SIG-M5 treated with dmso at 0.1 percent for 504 hours (cell line): ENCODE results near the gene RPL13.

Source experiments
- DNase-seq: peaks from one replicate; lab custom pipeline; 2025; ENCODE audit not compliant: unreplicated experiment; lab: John Stamatoyannopoulos, UW

Gene RPL13

DNA sequence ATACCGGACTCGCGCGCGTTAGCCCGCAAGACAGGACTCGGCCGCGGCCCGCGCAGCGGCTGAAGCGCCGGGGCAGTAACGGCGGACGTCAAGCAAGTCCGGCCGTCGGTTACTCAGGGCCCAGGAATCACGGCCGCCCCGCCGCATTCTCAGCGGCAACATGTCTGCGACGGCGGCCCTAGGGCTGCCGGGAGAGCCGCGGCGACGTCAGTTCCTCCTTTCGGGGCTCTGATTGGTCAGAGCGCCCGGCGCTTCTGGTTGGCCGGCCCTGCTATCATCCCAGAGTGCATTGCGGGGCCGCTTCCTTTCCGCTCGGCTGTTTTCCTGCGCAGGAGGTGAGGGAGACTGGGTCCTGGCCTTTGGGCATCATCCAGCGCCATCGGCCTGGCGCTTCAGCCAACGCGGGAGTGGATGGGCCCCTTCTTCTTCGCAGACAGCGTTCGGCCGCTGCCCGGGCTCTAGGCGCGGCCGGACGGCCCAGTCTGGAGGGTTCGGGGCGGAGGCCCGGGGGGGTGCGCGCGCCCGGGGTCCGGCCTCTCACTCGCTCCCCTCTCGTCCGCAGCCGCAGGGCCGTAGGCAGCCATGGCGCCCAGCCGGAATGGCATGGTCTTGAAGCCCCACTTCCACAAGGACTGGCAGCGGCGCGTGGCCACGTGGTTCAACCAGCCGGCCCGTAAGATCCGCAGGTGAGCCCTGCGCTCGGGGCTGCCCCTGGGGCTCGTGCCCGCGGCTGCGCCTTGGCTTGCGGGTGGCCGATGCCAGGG lies at the start of gene RPL13:
Gene RPL13 (plus strand): TSS at position 305 of the 764 bp plus-strand sequence. CDS start 278 bp downstream, at position 583.
- peak; percentile 92 for DNase-seq

DNA sequence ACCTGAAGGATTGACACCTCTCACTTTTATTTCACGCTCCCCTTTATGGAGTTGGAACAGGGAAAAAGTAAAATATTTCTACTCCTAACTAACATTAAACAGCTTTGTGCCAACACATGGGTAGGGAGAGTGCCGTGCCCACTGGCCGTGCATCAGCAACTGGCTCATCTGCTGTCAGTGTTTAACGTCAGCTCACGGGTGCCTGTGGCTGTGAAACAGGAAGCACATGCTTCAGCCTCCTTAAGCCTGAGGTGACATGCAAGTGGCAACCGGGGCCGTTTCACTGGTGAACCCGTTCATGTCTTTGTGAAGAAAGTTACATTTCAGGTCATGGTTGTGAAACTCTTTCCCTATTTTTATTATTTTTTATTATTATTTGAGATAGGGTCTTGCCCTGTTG lies 49.1 kb upstream of the RPL13 start:
- DNase-seq: no peak

DNA sequence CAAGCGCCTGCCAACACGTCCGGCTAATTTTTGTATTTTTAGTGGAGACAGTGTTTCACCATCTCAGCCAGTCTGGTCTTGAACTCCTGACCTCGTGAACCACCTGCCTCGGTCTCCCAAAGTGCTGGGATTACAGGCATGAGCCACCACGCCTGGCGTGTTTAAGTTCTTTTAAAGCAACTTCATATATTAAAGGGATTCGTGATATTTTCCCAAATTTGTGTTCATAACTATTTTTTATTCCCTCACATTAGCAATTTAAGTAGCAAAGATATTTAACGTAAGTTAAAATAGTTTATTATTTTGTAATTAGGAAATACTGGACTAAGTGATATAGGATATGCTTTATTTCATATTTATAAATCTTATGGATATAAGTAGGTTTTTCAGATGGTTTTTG lies 48.0 kb upstream of the RPL13 start:
- DNase-seq: no peak

DNA sequence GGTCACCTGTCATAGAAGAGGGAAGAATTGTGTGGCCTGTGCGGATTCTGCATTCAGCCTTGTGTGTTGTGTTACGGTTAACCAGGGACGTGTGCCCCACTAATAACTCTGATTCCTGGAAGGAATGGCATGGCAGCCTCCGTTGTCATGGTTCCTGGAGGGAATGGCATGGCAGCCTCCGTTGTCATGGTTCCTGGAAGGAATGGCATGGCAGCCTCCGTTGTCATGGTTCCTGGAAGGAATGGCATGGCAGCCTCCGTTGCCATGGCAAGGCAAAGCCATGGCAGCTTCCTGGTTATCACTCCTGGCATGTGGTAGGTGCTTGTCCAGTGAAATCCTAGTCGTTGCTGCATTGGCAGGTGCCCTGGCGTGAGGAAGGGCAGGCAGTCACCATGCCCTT lies 43.4 kb upstream of the RPL13 start:
- no peak for DNase-seq

DNA sequence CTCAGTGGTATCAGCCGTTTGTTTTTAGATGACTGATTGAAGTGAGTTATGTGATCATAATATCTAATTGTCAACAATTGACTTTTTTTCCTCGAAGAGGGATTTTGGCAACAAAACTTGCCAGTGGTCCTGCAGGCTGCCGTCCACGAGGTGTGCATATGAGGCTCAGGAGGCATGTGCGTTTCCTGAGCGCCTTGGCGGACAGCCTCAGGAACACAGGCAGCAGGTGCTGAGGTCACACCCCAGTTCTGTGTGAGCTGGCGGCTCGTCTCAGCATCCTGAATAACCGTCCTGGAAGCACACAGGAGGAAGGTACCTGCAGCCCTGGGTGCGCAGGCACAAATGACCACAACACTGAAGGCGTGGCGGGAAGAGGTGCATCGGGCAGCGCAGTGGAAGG lies 40.6 kb upstream of the RPL13 start:
- DNase-seq: no peak

DNA sequence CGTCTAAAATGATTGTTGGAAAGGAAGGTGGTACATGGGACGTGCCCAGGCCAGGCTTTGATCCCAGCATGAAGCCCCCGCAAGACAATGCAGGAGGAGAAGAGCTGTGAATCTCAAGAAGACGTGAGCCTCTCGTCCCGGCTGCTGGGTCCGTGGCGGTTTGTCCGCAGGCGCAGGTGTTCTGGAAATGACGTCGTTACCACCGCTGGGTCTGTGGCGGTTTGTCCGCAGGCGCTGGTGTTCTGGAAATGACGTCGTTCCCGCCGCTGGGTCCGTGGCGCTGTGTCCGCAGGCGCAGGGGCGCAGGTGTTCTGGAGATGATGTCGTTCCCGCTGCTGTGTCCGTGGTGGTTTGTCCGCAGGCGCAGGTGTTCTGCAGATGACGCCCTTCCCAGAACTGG lies 38.2 kb upstream of the RPL13 start:
- DNase-seq: no peak

DNA sequence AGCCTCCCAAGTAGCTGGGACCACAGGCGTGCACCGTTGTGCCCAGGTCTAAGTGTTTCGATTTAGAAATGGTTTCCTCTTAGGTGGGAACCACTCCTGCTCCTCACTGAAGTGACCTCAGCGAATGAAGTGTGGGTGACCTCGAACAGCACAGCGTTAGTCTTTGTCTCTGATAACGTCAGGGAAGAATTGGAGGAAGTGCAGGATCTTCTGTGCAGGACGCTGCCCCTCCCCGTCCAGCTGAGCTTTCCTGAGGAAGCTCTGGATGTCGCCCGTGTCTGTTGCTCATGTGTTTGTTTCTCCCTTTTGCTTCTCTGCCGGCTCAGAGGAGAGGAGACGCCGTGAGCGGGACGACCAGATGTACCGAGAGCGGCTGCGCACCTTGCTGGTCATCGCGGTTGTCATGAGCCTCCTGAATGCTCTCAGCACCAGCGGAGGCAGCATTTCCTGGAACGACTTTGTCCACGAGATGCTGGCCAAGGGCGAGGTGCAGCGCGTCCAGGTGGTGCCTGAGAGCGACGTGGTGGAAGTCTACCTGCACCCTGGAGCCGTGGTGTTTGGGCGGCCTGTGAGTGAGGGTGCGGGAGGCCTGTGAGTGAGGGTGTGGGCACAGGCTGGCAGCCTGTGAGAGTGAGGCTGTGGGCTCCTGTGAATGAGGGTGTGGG lies 36.7 kb upstream of the RPL13 start:
- DNase-seq: no peak

DNA sequence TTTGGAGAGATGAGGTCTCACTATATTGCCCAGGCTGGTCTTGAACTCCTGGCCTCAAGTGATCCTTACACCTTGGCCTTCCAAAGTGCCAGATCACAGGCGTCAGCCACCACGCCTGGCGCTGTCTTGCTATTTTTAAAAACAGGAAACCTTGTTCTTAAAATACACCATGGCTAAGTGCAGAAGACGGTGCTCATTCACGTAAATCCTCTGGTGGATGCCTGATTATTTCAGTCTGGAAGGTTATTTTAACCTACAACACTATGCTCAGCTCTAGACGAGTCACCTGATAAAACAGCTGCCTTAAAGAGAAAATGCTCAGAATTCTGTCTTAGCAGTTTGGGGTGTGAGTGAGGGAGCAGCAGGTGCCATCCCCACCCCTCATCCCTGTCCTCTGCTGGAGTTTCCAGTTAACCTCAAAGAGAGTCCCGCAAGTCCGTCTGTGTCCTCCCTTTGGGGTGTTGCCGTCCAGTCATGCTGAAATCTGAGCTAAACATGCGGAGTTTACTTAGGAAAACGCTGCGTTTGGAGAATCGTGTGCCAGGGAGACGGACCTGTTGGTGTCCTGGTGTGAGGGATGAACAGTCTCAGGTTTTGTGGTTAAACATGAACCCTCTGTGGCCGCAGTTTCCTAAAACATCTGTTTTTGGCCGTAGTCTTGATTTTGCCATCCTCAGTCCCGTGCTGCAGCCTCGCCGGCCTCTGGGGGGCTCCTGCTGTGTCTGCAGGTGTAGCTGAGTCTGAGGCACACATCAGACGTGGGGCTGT lies 35.2 kb upstream of the RPL13 start:
- no peak for DNase-seq

DNA sequence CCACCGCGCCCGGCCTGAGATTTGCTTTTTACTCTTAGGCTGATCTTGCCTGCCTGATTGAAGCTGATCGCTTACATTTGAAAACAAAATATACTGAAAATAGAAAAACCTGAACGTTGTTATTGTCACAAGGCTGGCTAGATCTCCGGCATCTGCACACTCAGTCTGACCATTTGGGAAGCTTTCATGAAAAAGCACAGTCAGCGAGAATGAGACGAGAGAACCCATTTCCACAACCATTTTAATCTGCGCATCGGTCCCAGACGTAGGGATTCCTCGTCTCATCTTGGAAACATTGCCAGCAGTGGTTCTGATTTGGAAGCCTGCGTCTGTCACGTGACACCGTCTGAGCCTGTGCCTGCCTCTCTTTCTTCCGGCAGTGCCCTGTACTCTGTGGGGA lies 31.4 kb upstream of the RPL13 start:
- no peak for DNase-seq

DNA sequence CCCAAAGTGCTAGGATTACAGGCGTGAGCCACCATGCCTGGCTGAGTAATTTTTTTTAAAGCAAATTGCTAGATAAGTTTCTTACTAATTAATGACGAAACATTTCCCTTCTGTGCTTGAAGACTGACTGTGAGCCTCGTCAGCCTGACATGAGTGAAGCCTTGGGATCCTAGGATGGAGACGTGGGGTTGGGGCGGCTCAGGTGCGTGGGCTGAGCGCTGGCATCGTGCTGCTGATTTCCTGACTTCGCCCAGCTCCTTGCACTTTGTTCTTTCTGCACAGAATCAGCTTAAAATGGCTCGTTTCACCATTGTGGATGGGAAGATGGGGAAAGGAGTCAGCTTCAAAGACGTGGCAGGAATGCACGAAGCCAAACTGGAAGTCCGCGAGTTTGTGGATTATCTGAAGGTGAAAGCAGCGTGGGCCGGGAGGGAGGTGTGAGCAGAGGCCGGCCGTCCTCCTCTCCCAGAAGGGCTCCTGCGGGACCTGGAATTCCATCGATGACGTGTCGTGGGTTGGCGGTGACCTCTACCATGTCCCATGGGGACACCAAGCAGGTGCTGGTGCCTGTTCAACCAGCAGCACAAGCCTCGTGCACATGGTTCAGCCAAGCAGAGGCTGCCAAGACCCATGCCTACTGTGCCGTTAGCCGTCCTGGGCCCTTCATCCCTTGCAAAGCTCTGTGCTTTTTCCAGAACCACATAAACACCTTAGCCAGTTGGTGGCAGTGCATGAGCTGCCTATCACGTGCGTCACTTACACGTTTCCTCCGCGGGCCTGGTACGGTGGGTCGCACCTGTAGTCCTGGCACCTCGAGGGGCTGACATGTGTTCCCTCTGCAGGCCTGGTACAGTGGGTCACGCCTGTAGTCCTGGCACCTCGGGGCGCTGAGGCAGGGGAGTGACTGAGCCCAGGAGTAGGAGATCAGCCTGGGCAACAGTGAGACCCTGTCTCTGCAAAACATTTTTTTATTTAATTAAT lies 29.8 kb upstream of the RPL13 start:
- DNase-seq: no peak

DNA sequence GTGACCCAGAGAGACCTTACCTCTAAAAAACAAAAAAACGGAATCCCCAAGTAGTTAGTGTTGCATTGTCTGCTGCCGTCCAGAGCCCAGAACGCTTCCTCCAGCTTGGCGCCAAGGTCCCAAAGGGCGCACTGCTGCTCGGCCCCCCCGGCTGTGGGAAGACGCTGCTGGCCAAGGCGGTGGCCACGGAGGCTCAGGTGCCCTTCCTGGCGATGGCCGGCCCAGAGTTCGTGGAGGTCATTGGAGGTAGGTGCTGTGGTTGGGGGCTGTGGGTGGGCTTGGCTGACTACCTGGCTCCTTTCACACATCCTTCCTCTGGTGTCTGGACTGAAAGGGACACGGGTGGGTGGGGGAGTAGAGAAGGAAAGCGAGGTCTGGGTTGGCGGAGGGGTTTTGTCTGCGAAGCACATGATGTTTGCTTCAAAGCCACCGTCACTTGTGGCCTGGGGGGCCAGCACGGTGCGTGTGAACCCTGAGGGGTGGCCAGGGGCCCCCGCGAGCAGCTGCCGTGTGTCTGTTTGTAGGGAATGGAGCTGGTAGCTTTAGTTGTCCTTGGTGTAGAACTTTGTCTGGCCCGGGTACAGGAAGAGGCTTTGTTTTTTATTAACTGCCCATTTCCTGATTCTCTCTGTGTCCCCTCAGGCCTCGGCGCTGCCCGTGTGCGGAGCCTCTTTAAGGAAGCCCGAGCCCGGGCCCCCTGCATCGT lies 28.5 kb upstream of the RPL13 start:
- DNase-seq: no peak

DNA sequence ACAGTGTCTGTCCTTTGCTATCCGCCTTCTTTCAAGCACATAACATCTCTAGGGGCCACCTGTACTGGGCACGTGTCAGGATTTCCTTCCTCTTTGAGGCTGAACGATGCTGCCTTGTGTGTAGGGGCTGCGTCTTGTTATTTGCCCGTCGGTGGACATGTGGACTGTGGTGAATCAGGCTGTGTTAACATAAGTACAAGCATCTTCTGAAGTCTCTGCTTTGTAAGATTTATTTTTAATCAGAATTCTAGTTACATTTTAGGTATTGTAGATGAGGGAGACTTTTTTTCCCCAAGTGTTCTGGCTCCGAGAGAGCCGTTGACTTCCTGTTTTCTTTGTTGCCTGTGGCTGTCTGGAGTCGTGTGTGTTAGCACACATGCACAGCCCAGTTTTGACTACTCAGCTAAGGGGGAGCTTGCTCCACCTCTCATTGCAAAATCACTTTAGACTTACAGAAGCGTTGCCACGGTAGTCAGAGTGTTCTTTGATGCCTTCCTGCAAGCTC lies 26.2 kb upstream of the RPL13 start:
- DNase-seq: peak; percentile 96

DNA sequence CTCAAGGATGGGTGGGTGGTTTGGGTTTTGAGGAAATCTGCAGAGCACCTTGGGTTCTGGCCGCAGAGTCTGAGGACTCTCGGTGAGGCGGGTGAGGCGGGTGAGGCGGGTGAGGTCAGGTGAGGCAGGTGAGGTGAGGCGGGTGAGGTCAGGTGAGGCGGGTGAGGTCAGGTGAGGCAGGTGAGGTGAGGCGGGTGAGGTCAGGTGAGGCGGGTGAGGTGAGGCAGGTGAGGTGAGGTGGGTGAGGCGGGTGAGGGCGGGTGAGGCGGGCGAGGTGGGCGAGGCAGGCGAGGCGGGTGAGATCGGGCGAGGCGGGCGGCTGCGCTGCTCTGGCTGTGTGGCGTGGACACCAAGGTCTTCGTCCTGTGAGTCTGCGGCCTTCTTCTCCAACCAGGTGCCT lies 24.1 kb upstream of the RPL13 start:
- no peak for DNase-seq

DNA sequence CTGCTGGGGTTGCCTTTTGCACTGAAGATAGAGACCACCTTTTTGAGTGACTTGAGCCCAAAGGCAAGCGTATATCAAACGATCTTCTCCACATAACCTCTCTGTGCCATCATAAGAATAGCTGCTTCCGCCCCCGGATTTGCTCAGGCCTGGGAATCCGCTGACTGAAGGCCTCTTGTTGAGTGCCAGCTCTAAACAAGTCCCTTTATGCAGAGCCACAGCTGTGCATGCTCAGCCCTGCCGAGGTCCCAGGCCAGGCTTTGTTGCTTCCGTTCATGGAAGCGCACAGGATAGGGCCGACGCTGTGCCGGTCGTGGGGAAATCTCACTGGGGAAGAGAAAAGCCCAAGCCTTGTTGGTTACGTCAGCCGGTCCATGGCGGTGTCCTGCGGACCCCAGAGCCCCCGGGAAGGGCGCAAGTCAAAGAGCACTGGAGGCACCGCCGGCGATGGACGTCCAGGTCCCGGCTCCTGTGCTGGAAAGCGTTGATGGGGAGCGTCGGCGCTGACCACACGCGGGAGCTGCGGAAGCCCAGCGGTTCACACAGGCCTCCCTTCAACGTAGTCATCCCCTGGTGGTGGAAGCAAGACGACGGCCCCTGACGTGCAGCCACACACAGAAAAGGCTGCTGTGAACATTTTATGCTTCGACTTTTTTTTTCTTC lies 23.5 kb upstream of the RPL13 start:
- no peak for DNase-seq

DNA sequence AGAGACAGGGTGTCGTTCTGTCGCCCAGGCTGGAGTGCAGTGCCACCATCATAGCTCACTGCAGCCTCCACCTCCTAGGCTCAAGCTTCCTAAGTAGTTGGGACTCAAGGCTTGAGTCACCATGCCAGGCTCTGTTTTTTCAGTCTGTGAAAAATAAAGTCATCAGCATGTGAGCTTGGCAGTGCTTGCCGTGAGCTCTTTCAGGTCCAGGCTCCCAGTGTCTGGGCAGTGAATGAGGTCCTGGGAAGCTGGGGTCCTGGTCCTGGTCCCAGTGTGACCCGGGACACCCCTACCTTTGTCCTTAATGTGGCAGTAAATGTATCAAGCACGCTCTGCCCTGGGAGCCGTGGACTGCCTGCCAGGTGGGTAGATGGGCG lies 22.9 kb upstream of the RPL13 start:
- no peak for DNase-seq

DNA sequence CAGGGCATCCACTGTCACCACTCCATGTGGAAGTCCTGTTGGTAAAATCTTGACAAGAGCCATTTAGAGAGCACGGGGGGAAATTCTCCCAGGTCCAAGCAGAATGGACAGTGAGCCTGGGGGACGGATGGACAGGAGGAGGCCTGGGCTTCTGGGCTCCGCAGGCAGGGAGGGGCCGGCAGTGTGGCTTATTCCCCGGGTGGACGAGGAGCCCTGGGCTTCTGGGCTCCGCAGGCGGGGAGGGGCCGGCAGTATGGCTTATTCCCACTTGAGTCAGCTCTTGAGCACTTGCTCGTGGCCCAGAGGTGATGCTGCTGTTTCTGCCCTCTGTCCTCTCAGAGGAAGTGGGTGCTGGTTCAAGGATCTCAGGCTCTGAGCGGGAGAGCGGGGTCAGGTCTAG lies 22.2 kb upstream of the RPL13 start:
- DNase-seq: no peak

DNA sequence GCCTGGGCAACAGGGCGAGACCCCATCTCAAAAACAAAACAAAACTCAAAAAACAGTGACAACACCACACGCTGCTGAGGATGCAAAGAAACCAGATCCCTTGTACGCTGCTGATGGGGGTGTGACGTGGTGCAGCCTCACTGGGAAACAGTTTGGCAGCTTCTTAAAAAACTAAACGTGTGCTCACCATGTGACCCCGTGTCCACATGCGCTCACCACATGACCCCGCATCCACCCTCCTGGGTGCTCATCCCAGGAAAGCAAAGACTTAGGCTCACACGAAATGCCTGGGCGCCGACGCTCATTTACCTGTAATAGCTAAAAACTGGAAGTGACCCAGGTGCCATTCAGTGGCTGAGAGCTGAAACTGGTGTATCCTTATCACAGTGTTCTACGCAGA lies 19.9 kb upstream of the RPL13 start:
- no peak for DNase-seq

DNA sequence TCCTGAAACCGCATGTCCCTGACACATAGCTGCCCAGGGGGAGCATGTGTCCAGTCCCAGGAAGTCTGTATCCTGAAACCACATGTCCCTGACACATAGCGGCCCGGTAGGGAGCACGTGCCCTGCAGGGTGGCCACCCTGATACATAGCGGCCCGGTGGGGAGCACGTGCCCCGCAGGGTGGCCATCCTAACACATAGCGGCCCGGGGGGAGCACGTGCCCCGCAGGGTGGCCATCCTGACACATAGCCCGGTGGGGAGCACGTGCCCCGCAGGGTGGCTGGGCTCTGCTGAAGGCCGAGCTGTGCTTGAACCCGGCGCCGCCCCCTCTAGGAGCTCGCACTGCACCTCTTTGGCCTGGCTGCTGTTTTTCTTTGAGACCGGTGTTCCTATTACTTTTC lies 18.7 kb upstream of the RPL13 start:
- no peak for DNase-seq

DNA sequence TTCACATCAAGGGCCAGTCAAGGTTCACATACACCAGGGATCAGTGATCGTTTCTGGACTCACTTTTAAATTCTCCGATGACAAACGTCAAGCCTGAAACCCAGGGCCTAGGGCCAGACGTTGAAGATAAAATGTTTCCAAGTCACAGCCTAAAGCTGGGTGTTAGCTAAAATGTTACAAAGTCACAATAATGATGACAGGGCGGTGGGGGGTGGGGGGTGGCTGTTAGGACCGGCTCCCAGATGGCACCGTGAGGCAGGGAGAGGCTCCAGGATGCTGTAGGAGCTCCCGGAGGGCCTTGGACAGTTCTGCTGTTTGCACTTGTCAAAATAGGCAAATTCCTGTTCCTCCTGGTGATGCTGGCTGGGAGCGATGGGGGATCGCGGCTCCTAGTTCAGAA lies 16.4 kb upstream of the RPL13 start:
- DNase-seq: no peak

DNA sequence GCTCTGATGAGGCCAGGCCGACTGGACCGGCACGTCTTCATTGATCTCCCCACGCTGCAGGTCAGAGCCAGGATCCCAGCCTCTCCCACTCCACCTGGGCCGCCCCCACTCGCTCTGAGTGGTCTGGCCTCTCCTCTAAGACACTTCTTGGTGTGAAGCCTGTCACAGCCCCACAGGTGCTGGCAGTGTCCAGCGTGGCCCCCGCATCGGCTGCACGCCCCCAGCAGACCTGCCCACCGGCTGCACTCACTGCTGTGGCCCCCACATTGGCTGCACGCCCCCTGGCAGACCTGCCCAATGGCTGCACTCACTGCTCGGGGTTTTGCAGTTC lies 15.8 kb upstream of the RPL13 start:
- no peak for DNase-seq
